HepG2 (cell line): Measurements from ENCODE around the gene IL6ST. TPM values are rescaled to one million over a fixed set of nuclear protein-coding genes. Genes with fewer than 3 reads are reported as not detected.

Source experiments
- BATF2 ChIP-seq: sonication (generic); formaldehyde crosslinking; IDR thresholded peaks from 2 replicates; pipeline ENCODE4 v1.8.0; 2022; ENCODE audit warnings: mild to moderate bottlenecking, missing genetic modification reagents, moderate library complexity
- BRD4 ChIP-seq: sonication (generic); formaldehyde crosslinking; IDR thresholded peaks from 2 replicates; pipeline ENCODE4 v1.4.0; 2020; ENCODE audit warnings: missing genetic modification reagents
- CBX5 ChIP-seq: sonication (generic); formaldehyde crosslinking; IDR thresholded peaks from 2 replicates; pipeline ENCODE4 v1.4.0; 2020; ENCODE audit warnings: missing genetic modification reagents, borderline replicate concordance
- DR1 ChIP-seq: sonication (generic); formaldehyde crosslinking; IDR thresholded peaks from 2 replicates; pipeline ENCODE4 v1.8.0; 2021; ENCODE audit warnings: mild to moderate bottlenecking, missing genetic modification reagents, inconsistent platforms
- E2F2 ChIP-seq: sonication (generic); formaldehyde crosslinking; IDR thresholded peaks from 2 replicates; pipeline ENCODE4 v1.4.0; 2020; ENCODE audit warnings: missing genetic modification reagents, borderline replicate concordance
- HOXA5 ChIP-seq: sonication (generic); formaldehyde crosslinking; IDR thresholded peaks from 2 replicates; pipeline ENCODE4 v1.4.0; 2020; ENCODE audit warnings: missing genetic modification reagents
- IRF9 ChIP-seq: sonication (generic); formaldehyde crosslinking; IDR thresholded peaks from 2 replicates; pipeline ENCODE4 v1.8.0; 2022; ENCODE audit warnings: missing genetic modification reagents, mild to moderate bottlenecking, borderline replicate concordance
- JARID2 ChIP-seq: sonication (generic); formaldehyde crosslinking; IDR thresholded peaks from 2 replicates; pipeline ENCODE4 v1.8.1; 2023; ENCODE audit warnings: missing genetic modification reagents, inconsistent platforms; ENCODE audit not compliant: insufficient replicate concordance
- JUNB ChIP-seq: sonication (generic); formaldehyde crosslinking; IDR thresholded peaks from 2 replicates; pipeline ENCODE4 v1.8.0; 2022; ENCODE audit warnings: missing genetic modification reagents, mild to moderate bottlenecking, borderline replicate concordance
- MATR3 ChIP-seq: sonication (generic); formaldehyde crosslinking; IDR thresholded peaks from 2 replicates; pipeline ENCODE4 v1.4.0; 2020; ENCODE audit warnings: missing genetic modification reagents
- ONECUT2 ChIP-seq: sonication (generic); formaldehyde crosslinking; IDR thresholded peaks from 2 replicates; pipeline ENCODE4 v1.4.0; 2020; ENCODE audit warnings: missing genetic modification reagents
- PHF8 ChIP-seq: sonication (generic); formaldehyde crosslinking; IDR thresholded peaks from 2 replicates; pipeline ENCODE4 v1.5.0; 2020; ENCODE audit warnings: missing genetic modification reagents
- PLSCR1 ChIP-seq: sonication (generic); formaldehyde crosslinking; IDR thresholded peaks from 2 replicates; pipeline ENCODE4 v1.5.0; 2020; ENCODE audit warnings: missing genetic modification reagents, mild to moderate bottlenecking, borderline replicate concordance
- RBM39 ChIP-seq: fragments of 200-400 bp; formaldehyde crosslinking; IDR thresholded peaks from one replicate; pipeline ENCODE4 v1.6.1; 2018; ENCODE audit warnings: antibody characterized with exemption, mild to moderate bottlenecking, low read depth, low read length; ENCODE audit not compliant: poor library complexity, severe bottlenecking
- SP2 ChIP-seq: sonication (generic); formaldehyde crosslinking; IDR thresholded peaks from 2 replicates; pipeline ENCODE4 v1.5.1; 2020; ENCODE audit warnings: mild to moderate bottlenecking, missing genetic modification reagents
- SUZ12 ChIP-seq: fragments of 150-350 bp; IDR thresholded peaks from 2 replicates; pipeline ENCODE4 v1.6.1; 2014; ENCODE audit warnings: low read depth, low read length
- ZBTB10 ChIP-seq: sonication (generic); formaldehyde crosslinking; IDR thresholded peaks from 2 replicates; pipeline ENCODE4 v1.4.0; 2020; ENCODE audit warnings: missing genetic modification reagents, borderline replicate concordance
- ZNF274 ChIP-seq: sonication (generic); formaldehyde crosslinking; IDR thresholded peaks from 2 replicates; pipeline ENCODE4 v1.5.1; 2020; ENCODE audit warnings: mild to moderate bottlenecking, missing genetic modification reagents
- ZNF343 ChIP-seq: sonication (generic); formaldehyde crosslinking; IDR thresholded peaks from 2 replicates; pipeline ENCODE4 v1.4.0; 2020; ENCODE audit warnings: mild to moderate bottlenecking, missing genetic modification reagents
- ZNF597 ChIP-seq: sonication (generic); formaldehyde crosslinking; IDR thresholded peaks from 2 replicates; pipeline ENCODE4 v1.5.0; 2020; ENCODE audit warnings: missing genetic modification reagents
- ZNF652 ChIP-seq: IDR thresholded peaks from 2 replicates; pipeline ENCODE4 v1.6.1; 2016; ENCODE audit warnings: low read depth, borderline replicate concordance
- polyA plus RNA-seq, 8 experiments: library from polyadenylated mRNA; depleted of rRNA in 3 of 8; stranded (reverse) in 7 of 8; unstranded in 1 of 8; fragments of >200 nt; fragmentation: Illumina TruSeq in 4 of 8; extraction: Trizol in 4 of 8; gene quantifications; 2 replicates each; pipeline versions ENCODE4 v1.2.1 to v1.2.3, GENCODE V29; 2011 to 2016; ENCODE audit warnings: low read depth in 4 of 8, missing spikeins in 1 of 8, mixed read lengths in 1 of 8; ENCODE audit not compliant: insufficient read depth in 1 of 8
- total RNA-seq, 5 experiments: library from RNA; depleted of rRNA; stranded (reverse); fragments of >200 nt; fragmentation: Illumina TruSeq; extraction: Trizol; gene quantifications; 2 replicates each; pipeline ENCODE4 v1.2.3, GENCODE V29; 2016; ENCODE audit warnings: low read depth in 1 of 5

Gene IL6ST
- total and polyA plus RNA-seq, 2 of the 13 experiments (the other 11 are each of a cell fraction or from before 2014, with no cell fraction given), result 66.6 to 166 TPM

- no peak for TF ChIP-seq ZNF597
- no peak for TF ChIP-seq E2F2
- TF ChIP-seq ZNF274 (CRISPR knock-in tag), result no peak
- no peak for TF ChIP-seq RBM39
- peak; percentile 42; the same call in 1 of the 2 replicates for TF ChIP-seq ONECUT2 (CRISPR knock-in tag)
- no peak for TF ChIP-seq BRD4 (CRISPR knock-in tag)
- no peak for TF ChIP-seq ZBTB10 (CRISPR knock-in tag)
- peak; percentile 76; the same call in 1 of the 2 replicates for TF ChIP-seq ZNF343 (CRISPR knock-in tag)
- no peak for TF ChIP-seq SUZ12
- TF ChIP-seq MATR3 (CRISPR knock-in tag), result no peak
- no peak for TF ChIP-seq PLSCR1 (CRISPR knock-in tag)
- TF ChIP-seq JARID2 (CRISPR knock-in tag), result no peak
- TF ChIP-seq SP2 (CRISPR knock-in tag), result peak; percentile 96
- TF ChIP-seq CBX5 (CRISPR knock-in tag), result peak; percentile 36; the same call in 1 of the 2 replicates
- peak; percentile 81 for TF ChIP-seq IRF9
- TF ChIP-seq DR1 (CRISPR knock-in tag), result no peak
- no peak for TF ChIP-seq JUNB (CRISPR knock-in tag)
- TF ChIP-seq BATF2 (CRISPR knock-in tag), result no peak
- 0 out of 2 replicates have a peak, but pooled peaks have one; percentile 19 for TF ChIP-seq ZNF652 (CRISPR knock-in tag)
- peak; percentile 64 for TF ChIP-seq PHF8 (CRISPR knock-in tag)
- TF ChIP-seq HOXA5 (CRISPR knock-in tag), result no peak
Observed at GRCh38 chr5:55994998-55995914, 493 bp upstream of the IL6ST start (continued).
